GM23248 (cell line): ENCODE data around the gene CCDC15. TPM values are rescaled to one million over a fixed set of nuclear protein-coding genes. Genes with fewer than 3 reads are reported as not detected.

Experiments
- DNase-seq: peaks from one replicate; pipeline ENCODE4 v3.0.0-alpha.2; 2015
- H2AFZ ChIP-seq: fragments of 200-600 bp; sonication (generic); 2 replicates; pipeline ENCODE4 v1.6.1; 2016; ENCODE audit warnings: antibody characterized with exemption
- H3F3A ChIP-seq: fragments of 200-600 bp; sonication (generic); 2 replicates; pipeline ENCODE4 v1.6.1; 2016; ENCODE audit warnings: mild to moderate bottlenecking, antibody characterized with exemption, mixed run types; ENCODE audit not compliant: insufficient read depth
- H3K27ac ChIP-seq: fragments of 200-600 bp; sonication (generic); 2 replicates; pipeline ENCODE4 v1.5.1; 2016; ENCODE audit warnings: mild to moderate bottlenecking
- H3K27me3 ChIP-seq: fragments of 200-600 bp; sonication (generic); replicated peaks from 2 replicates; pipeline ENCODE4 v1.6.1; 2016; ENCODE audit warnings: mild to moderate bottlenecking; ENCODE audit not compliant: insufficient read depth
- H3K36me3 ChIP-seq: fragments of 200-600 bp; sonication (generic); 2 replicates; pipeline ENCODE4 v1.6.1; 2016; ENCODE audit warnings: low read depth, mild to moderate bottlenecking
- H3K4me1 ChIP-seq: fragments of 200-600 bp; sonication (generic); 2 replicates; pipeline ENCODE4 v1.6.1; 2016; ENCODE audit warnings: mild to moderate bottlenecking; ENCODE audit not compliant: insufficient read depth
- H3K4me2 ChIP-seq: fragments of 200-600 bp; sonication (generic); one replicate; pipeline ENCODE4 v1.6.1; 2016; ENCODE audit warnings: mild to moderate bottlenecking; ENCODE audit not compliant: unreplicated experiment
- H3K4me3 ChIP-seq: fragments of 200-600 bp; sonication (generic); 2 replicates; pipeline ENCODE4 v1.5.1; 2016; ENCODE audit warnings: mild to moderate bottlenecking
- H3K79me2 ChIP-seq: fragments of 200-600 bp; sonication (generic); 2 replicates; pipeline ENCODE4 v1.6.1; 2016; ENCODE audit warnings: mild to moderate bottlenecking; ENCODE audit not compliant: insufficient read depth
- H3K9ac ChIP-seq: fragments of 200-600 bp; sonication (generic); 2 replicates; pipeline ENCODE4 v1.6.1; 2016; ENCODE audit warnings: mild to moderate bottlenecking
- H3K9me2 ChIP-seq: fragments of 200-600 bp; sonication (generic); 2 replicates; pipeline ENCODE4 v1.6.1; 2016; ENCODE audit warnings: mixed run types, mild to moderate bottlenecking, moderate library complexity; ENCODE audit not compliant: insufficient read depth
- H3K9me3 ChIP-seq: fragments of 200-600 bp; sonication (generic); one replicate; pipeline ENCODE4 v1.6.1; 2017; ENCODE audit warnings: low read depth
- H4K20me1 ChIP-seq: fragments of 200-600 bp; sonication (generic); 2 replicates; pipeline ENCODE4 v1.6.0; 2016; ENCODE audit not compliant: insufficient read depth
- EZH2 ChIP-seq: fragments of 200-600 bp; sonication (generic); IDR thresholded peaks from 2 replicates; pipeline ENCODE4 v1.6.1; 2018; ENCODE audit warnings: antibody characterized with exemption, mild to moderate bottlenecking; ENCODE audit not compliant: insufficient read depth, poor library complexity, severe bottlenecking
- EZH2phosphoT487 ChIP-seq: fragments of 200-600 bp; sonication (generic); IDR thresholded peaks from 2 replicates; pipeline ENCODE4 v1.6.1; 2018; ENCODE audit warnings: antibody characterized with exemption, moderate library complexity, mild to moderate bottlenecking, low read depth; ENCODE audit not compliant: insufficient read depth
- WGBS, 2 experiments: methylation state at CpG; one replicate each; pipeline ENCODE4 v1.1.6; 2015 to 2017; ENCODE audit warnings: low lambda C conversion rate in 2 of 2, low coverage in 1 of 2; ENCODE audit errors: missing lambda C conversion rate in 2 of 2; 5-methylcytosine and 5-hydroxymethylcytosine counted together
- in situ Hi-C: fragments of 300-500 bp; cut with MboI; formaldehyde crosslinking; loops from 2 replicates; pipeline ENCODE4 v1.15.0; 2020
- polyA plus RNA-seq: library from polyadenylated mRNA; unstranded; fragments of >200 nt; fragmentation: Nextera tagmentation; extraction: Ambion mirVana; gene quantifications from 2 replicates; pipeline ENCODE4 v1.2.1, GENCODE V29; 2016
- total RNA-seq: library from RNA; depleted of rRNA; stranded (reverse); fragments of >200 nt; shearing (Covaris generic); gene quantifications from 2 replicates; pipeline ENCODE4 v1.2.3, GENCODE V29; 2014

Gene CCDC15
- total and polyA plus RNA-seq, 2 experiments from 2014 or later, result 0.97 to 1.6 TPM

DNA sequence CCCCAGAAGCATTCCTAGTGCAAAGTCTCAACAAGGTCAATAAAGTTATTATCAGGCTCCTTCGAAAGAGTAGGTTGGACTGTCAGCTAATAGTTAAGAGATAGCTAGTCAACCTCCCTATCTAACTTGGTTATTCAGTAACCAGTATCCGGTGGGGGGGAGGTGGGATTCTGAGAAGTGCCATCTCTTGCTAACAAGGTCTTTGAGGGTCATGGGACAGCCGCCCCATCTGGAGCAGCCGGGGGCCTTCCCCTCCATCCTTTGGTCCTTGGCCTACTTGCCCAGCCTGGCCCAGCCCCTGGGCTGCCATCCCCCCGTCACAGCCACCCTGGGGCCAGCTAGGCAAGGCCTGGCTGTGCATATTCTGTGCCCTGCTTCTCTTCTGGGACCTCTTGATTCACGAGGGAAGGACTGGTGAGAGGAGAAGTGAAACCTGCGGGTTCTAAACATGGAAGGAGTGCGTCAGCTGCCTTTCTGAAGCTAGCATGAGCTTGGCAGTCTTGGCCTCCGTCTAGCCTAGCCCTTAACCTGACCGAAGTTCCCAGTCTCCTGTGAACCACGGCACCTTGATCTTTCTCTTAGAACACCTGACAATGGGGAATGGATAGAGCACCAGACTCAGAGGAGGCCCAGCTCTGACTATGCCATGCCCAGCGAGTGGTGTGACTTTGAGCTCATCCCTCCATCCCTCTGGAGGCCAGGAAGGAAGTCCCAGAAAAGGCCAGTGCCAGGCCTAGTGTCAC is 118.4 kb downstream of the CCDC15 start:
- no peaks in the 10 kb centered on the region for H3F3A ChIP-seq
- peaks cover 24% of the 10 kb centered on the region for H3K4me1 ChIP-seq
- no peaks in the 10 kb centered on the region for H3K27me3 ChIP-seq
- in situ Hi-C loops, result no loop called here
- H3K27ac ChIP-seq, result no peak overlapping the region
- no peak overlapping the region for H3K4me2 ChIP-seq
- no peak for TF ChIP-seq EZH2
- TF ChIP-seq EZH2phosphoT487, result no peak
- no peaks in the 10 kb centered on the region for H3K36me3 ChIP-seq
- no peaks in the 10 kb centered on the region for H3K79me2 ChIP-seq
- H3K9ac ChIP-seq, result no peak overlapping the region
- no peaks in the 10 kb centered on the region for H3K9me2 ChIP-seq
- H4K20me1 ChIP-seq, result no peaks in the 10 kb centered on the region
- no peak overlapping the region for H3K4me3 ChIP-seq
- H3K9me3 ChIP-seq, result no peaks in the 10 kb centered on the region
- no peak for DNase-seq
- WGBS, 2 experiments, result 83 to 91% methylated on average over 12 of the region's 12 CpGs
- H2AFZ ChIP-seq, result no peak overlapping the region

- no peaks in the 10 kb centered on the region for H3K9me2 ChIP-seq
- H3F3A ChIP-seq, result no peaks in the 10 kb centered on the region
- TF ChIP-seq EZH2phosphoT487 (no peak), EZH2 (no peak)
- DNase-seq, result no peak
- no peak overlapping the region for H3K9ac ChIP-seq
- H2AFZ ChIP-seq, result no peak overlapping the region
- no peaks in the 10 kb centered on the region for H3K79me2 ChIP-seq
- H3K27me3 ChIP-seq, result no peaks in the 10 kb centered on the region
- H3K27ac ChIP-seq, result no peak overlapping the region
- peaks cover 24% of the 10 kb centered on the region for H3K4me1 ChIP-seq
- in situ Hi-C loops, result no loop called here
- 81 to 86% methylated on average over 12 of the region's 12 CpGs for WGBS, 2 experiments
- H4K20me1 ChIP-seq, result no peaks in the 10 kb centered on the region
- no peaks in the 10 kb centered on the region for H3K36me3 ChIP-seq
- H3K4me3 ChIP-seq, result no peak overlapping the region
- H3K4me2 ChIP-seq, result no peak overlapping the region
- H3K9me3 ChIP-seq, result no peaks in the 10 kb centered on the region
These were observed 119.1 kb downstream of the CCDC15 start for GRCh38 chr11:125072961-125073590.

DNA sequence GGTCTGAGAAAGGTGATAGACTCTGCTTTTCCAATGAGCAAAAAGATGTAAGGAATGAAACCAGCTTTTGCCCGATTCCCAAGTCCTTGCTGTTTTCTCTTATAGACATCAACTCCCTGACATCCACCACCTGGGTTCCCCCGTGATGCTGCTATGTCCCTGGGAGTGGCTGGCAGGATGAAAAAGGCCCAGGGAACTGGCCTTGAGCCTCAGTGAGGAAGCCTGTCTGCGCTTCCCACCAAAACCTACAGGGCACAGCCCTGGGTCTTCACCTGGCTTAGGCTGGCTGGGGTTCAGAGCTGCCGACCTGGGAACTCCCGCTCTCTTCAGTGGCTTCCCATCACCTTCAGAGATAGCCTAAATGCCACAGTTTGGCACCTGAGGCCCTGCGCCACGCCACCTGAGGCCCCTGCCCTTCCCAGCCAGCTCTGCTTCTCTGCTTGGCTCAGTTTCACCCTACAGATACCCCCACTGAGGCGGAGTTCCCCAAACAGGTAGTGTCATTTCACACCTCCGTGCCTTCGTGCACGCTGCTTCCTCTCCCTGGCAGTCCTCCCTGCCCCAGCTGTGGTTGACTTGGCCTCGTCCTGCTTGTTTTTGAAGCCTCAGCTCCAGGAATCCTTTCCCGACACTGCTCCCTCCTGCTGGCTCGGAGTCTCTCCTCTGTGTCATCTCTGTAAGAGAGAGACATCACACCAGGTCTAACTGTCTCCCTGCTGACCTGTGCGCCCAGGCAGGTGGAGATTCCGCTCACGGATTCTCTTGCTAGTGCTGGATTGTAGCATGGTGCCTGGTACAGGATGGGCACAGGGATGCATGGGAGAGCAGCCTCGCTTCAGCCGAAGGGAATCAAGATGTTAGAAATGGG is 119.8 kb downstream of the CCDC15 start:
- in situ Hi-C loops, result no loop called here
- no peaks in the 10 kb centered on the region for H3K27me3 ChIP-seq
- H3F3A ChIP-seq, result no peaks in the 10 kb centered on the region
- no peak overlapping the region for H3K4me3 ChIP-seq
- H3K9me3 ChIP-seq, result no peaks in the 10 kb centered on the region
- no peak for DNase-seq
- no peak overlapping the region for H3K4me2 ChIP-seq
- H3K9me2 ChIP-seq, result no peaks in the 10 kb centered on the region
- no peaks in the 10 kb centered on the region for H4K20me1 ChIP-seq
- peaks cover 24% of the 10 kb centered on the region for H3K4me1 ChIP-seq
- H3K36me3 ChIP-seq, result no peaks in the 10 kb centered on the region
- H3K27ac ChIP-seq, result no peak overlapping the region
- TF ChIP-seq EZH2phosphoT487 (no peak), EZH2 (no peak)
- no peak overlapping the region for H3K9ac ChIP-seq
- H3K79me2 ChIP-seq, result no peaks in the 10 kb centered on the region
- 86 to 88% methylated on average over 19 of the region's 19 CpGs for WGBS, 2 experiments
- no peak overlapping the region for H2AFZ ChIP-seq

GRCh38 chr11:125074511-125075241 is 120.7 kb downstream of the CCDC15 start:
- no peak for DNase-seq
- H2AFZ ChIP-seq, result no peak overlapping the region
- in situ Hi-C loops, result no loop called here
- H3K9ac ChIP-seq, result no peak overlapping the region
- H4K20me1 ChIP-seq, result no peaks in the 10 kb centered on the region
- no peaks in the 10 kb centered on the region for H3F3A ChIP-seq
- no peaks in the 10 kb centered on the region for H3K79me2 ChIP-seq
- H3K9me3 ChIP-seq, result no peaks in the 10 kb centered on the region
- no peaks in the 10 kb centered on the region for H3K27me3 ChIP-seq
- TF ChIP-seq EZH2 (no peak), EZH2phosphoT487 (no peak)
- H3K36me3 ChIP-seq, result no peaks in the 10 kb centered on the region
- H3K27ac ChIP-seq, result no peak overlapping the region
- no peak overlapping the region for H3K4me3 ChIP-seq
- H3K4me2 ChIP-seq, result no peak overlapping the region
- H3K9me2 ChIP-seq, result no peaks in the 10 kb centered on the region
- peaks cover 23% of the 10 kb centered on the region for H3K4me1 ChIP-seq
- 98% methylated on average over 10 to 11 of the region's 11 CpGs for WGBS, 2 experiments
